ENCODE results near the gene CFAP298.

CFAP298 gene

DNA sequence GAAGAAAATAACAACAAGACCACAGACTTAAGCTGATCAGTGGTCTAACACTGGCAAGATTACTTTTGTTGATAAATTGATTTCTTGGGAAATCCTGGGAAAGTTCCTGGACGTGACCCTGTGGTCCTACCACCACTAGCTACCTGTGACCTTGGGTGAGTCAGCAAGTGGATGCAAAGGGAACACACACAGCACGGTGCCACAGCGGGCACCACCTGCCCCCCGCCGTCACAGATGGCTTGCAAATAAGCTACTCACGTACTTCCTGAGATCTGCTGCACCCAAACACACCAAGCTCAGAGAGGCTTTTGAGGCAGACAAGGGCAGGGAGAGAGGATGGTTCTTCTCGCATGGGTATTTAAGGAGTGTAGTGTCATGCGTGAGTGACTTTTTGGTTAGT lies 12.7 kb downstream of the CFAP298 start:
- no peak for DNase-seq (ENCODE audit: extremely low read depth in 1 of 2, low read depth in 1 of 2)

DNA sequence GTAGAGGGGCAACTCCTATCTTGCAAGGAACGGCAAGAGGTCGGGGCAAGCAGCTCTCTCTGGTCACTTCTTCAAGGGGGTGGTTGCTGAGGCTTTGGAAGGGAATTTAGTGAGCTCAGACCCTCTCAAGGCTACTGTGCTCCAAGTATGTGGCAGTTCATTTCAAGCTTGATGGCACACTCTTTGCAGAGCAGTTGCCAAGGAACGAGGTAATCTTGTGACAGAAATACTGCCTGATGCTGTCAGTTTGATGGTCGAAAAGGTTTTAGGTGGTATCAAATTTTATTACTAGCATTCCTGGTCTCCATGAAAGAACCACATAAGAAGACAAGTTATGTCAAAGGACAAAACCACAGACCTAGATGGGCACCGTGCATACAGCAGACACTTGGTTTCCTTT lies 13.1 kb downstream of the CFAP298 start:
- DNase-seq (ENCODE audit: extremely low read depth in 1 of 2, low read depth in 1 of 2), result no peak

DNA sequence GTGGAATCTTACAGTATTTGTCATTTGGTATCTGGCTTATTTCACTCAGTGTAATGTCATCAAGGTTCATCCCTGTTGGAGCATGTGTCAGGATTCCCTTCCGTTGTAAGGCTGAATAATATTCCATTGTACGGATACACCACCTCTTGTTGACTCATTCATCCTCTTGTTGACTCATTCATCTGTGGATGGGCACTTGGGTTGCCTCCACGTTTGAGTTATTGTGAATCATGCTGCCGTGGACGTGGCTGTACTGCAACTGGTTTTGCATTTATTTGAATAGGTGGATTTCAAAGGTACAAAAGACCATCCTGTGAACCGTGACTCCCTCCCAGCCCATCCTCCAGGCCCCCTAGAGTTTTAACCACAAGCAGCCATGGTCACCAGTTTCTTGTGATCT lies 15.0 kb downstream of the CFAP298 start:
- DNase-seq (ENCODE audit: extremely low read depth in 1 of 2, low read depth in 1 of 2), result no peak

DNA sequence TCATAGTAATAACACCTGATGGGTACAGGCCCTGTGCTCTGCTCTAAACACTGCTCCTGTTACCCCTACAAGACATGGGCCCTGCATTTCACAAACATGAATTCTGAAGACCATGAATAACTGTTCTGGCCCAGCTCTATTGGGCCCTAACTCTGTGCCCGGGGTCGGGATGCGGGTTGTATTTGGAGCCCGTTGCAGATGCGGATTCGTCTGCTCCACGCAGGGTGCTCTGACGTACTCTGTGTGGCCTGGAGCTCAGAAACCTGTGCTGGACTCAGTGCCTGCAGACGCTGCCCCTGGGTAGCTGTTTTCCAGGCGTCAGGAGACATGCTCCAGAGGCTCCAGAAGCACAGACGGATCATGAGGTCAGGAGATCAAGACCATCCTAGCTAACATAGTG lies 16.7 kb downstream of the CFAP298 start:
- DNase-seq (ENCODE audit: extremely low read depth in 1 of 2, low read depth in 1 of 2), result no peak

DNA sequence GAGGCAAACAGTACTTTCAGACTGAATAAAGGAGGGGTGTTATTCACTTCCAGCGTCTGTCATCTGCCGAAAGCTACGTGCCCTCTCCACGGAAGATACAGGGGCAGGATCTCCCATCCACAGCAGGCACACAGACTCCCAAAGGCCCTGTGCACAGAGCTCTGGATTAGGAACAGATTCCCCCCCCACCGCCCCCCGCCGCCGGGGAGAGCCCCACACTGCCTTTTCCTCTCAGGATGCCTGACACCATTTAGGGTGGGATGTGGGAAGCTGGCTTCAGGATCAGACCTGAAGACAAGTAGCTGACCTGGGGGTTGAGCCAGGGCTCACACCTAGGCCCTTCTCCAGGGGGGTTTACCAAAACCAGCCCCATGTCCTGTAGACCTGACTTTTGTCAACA lies 18.5 kb downstream of the CFAP298 start:
- DNase-seq (ENCODE audit: extremely low read depth in 1 of 2, low read depth in 1 of 2), result no peak

DNA sequence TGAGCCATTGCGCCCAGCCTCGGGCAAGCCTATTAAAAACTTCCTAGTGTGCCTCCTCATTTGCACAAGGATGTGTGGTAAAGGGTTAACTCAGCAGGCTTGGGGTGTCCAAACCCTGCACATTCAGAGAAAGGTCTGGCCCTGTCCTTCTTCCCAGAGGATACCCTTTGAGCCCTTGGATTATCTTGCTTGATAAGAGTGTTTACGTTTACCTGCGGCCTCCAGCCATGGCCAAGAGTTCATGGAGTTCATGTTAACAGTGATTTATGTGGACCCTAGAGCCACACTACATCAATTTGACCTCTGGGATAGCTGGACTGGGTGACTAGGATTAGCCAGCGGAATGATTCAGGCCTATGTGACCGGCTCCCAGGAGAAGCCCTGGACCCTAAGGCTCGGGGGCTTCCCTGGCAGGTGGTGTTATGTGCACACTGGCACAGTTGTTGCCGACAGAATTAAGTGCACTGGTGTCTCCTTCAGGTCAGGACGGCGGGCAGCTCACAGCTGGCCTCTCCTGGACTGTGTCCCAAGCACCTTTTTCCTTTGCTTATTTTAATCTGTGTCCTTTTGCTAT lies 19.2 kb downstream of the CFAP298 start:
- no peak for DNase-seq (ENCODE audit: extremely low read depth in 1 of 2, low read depth in 1 of 2)

DNA sequence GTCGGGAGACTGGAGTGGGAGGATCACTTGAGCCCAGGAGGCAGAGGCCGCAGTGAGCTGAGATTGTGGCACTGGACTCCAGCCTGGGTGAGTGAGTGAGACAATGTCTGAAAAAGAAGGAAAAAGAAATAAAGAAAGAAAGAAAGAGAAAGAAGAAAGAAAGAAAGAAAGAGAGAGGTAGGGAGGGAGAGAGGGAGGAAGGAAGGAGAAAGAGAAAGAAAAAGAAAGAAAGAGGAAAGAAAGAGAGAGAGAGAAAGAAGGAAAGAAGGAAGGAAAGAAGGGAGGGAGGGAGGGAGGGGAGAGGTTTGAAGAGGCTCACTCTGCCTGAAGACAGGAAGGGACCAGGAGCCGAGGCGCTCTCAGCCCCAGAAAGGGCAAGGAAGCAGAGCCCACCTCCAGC lies 22.0 kb downstream of the CFAP298 start:
- DNase-seq (ENCODE audit: extremely low read depth in 1 of 2, low read depth in 1 of 2), result no peak

DNA sequence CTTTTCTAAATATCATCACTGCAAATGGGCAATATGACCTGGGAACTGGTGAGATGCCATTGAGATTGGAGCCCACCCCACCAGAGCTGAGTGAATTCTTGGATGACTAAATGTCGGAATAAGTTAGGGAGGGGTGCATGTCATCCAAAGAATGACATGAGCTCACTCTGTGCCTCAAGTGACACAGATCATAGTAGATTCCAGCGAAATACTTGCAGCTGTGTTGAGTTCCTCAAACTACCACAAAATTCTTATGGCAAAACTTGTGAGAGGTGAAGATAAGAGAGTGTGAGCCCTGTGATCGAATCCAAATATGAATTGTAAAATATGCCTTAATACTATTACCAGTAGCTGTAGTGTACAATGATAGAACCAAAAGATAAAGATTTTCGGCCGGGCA lies 24.5 kb downstream of the CFAP298 start:
- no peak for DNase-seq (ENCODE audit: extremely low read depth in 1 of 2, low read depth in 1 of 2)

DNA sequence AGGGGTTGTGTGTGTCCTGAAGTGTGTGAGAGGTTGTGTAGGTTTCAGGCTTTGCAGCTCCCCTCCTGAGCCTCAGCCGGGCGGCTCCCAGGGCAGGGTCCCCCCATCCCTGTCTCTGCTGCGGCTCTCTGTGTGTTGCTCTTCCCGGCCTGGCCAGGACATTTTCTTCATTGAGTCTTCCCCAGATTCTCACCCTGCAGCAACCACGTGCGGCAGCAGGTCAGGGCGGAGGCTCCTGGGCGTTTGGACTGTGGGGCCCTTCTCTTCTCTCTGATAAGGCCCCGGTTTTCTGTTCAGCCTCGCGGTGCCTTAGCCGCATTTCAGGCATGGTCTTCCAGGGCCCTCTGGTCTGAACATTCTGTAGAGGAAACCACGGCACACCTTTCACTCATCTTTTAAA lies 25.1 kb downstream of the CFAP298 start:
- no peak for DNase-seq (ENCODE audit: extremely low read depth in 1 of 2, low read depth in 1 of 2)

DNA sequence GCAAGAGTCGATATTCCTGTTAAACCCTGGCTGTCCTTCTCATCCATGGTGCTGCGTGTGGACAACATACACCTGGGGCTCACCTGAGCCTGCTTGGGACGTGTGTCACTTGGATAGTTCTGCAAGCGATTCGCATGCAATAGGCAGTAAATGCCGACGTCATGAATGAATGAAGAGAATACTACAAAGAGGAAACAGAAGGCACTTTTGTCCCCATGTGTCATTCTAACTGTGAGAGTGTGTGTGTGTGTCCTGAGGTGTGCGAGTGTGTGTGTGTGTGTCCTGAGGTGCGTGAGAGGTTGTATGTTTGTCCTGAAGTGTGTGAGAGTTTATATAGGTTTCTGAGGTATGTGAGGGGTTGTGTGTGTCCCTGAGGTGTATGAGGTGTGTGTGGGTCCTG lies 26.2 kb downstream of the CFAP298 start:
- DNase-seq (ENCODE audit: extremely low read depth in 1 of 2, low read depth in 1 of 2), result no peak

DNA sequence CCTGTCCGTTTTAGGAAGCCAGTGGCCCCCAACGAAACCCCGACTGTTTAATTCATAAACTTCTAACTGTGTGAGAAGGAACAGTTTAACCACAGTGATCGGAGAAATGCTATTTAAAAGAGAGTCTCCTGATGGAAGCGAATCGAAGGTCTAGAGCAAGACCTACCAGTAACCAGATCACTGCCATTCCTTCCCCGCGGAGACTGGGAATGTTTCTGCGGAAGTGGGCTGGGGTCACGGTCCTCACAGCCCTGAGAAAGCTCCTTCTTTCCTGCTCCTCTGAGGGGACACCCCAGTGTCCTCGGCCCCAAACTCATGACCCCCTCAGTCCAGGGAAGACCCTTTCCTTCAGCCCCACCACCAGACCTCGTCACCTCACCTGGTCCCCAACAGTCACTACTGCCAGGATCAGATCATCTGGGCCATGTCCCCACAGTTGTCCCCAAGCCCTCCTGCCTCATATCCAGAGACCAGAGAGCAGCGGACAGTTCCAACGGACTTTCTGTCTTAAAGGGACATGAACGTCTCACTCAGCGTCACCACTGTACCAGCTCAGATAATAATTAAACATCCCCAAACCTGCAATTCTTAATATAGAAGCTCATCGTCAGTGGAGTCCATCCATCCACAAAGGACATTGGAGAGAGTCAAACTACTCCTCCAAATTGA lies 27.0 kb downstream of the CFAP298 start, which contains the start of gene TCP10L:
TSS of gene TCP10L (minus strand) at position 482 of the 669 bp plus-strand sequence. CDS start 1,219 bp downstream, outside the sequence.
- no peak for DNase-seq (ENCODE audit: extremely low read depth in 1 of 2, low read depth in 1 of 2)

DNA sequence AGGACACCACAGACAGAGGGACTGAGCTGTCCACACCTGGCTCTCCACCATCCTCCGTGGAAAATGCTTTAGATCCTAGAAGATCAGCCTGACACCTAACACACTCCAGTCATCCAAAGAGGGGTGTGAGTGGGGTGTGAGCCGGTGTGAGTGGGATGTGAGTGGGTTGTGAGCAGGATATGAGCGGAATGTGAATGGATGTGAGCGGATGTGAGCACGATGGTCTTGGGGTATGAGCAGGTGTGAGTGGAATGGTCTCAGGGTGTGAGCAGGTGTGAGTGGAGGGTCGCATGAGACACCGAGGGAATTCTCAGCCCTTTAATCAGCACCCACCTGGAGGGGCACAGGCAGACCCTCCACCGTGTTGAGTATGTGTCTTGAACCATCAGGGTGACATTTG lies 27.7 kb downstream of the CFAP298 start:
- no peak for DNase-seq (ENCODE audit: extremely low read depth in 1 of 2, low read depth in 1 of 2)

DNA sequence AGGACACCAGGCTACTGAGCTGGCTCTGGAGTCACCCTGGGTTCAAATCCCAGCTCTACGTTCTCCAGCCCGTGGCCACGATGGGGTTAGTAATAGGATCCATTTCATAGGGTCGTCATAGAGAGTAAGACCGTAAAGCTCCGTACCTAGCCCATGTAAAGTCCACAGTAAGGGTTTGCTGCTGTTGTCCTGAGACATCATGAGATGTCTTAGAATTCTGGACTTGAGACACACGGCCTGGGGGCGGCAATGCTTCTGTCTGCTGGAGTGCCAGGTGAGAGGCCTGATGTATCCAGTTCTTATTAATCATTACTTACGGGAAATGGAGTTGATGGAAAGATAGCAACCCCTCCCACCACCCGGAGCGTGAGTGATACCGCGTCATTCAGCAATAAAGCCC lies 30.4 kb downstream of the CFAP298 start:
- no peak for DNase-seq (ENCODE audit: extremely low read depth in 1 of 2, low read depth in 1 of 2)

DNA sequence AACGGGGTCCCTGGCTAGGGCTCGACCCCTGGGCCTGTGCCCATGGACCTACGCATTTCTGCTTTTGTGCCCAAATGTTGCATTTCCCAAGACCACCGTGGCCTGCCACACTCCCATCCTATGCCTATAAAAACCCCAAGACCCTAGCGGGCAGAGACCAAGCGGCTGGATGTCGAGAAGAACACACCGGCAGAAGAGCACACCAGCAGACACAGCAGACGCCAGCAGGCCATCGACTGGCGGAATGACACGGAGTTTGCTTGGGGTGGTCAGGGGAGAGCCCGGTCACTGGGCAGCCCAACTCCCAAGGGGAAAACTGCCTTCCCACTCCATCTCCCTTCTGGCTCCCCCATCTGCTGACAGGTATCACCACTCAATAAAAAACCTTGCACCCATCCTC lies 31.2 kb downstream of the CFAP298 start:
- no peak for DNase-seq (ENCODE audit: extremely low read depth in 1 of 2, low read depth in 1 of 2)

DNA sequence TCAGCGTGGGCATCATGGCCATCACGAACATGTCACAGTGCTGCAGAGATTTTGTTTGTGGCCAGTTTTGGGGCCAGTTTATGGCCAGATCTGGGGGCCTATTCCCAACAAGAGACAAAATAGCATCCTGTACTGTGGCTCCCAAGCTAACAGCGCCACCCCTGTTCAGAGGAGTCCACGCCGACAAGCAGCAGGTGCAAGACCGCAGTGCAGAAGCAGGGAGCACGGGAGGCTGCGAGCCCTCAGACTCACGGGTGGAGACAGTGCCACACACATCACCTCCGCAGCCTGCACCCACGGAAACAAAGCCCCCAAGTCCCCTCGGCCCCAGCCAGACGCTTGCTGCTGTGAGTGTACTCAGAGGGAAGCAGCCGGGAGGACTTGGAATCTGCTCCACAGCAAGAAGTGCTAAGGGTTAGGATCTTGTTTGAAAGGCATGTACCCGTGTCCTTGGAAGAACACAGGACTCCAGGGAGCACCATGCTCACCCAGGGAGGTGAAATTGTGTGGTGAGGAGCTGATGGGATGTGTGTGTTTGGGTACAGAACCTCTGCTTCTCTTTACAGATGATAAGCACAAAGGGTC lies 34.0 kb downstream of the CFAP298 start:
- DNase-seq (ENCODE audit: extremely low read depth in 1 of 2, low read depth in 1 of 2), result no peak

DNA sequence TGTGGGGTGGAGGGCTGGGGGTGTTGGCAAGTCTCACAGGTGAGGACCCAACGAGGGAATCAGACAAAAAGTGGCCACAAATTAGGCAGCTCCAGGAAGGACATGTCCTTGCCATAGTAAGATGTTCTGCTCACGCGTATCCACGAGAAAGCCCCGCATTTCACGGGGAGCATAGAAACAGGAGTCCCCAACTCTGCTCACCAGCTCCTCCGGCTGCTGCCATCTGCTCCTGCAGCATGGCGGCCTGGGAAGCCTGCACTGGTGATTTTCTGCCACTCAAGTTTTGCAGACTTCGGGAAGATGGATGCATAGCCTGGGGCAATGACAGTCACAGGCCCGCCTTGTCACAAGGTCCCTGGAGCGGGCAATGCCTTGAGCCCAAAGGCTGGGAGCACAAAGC lies 36.2 kb downstream of the CFAP298 start:
- DNase-seq (ENCODE audit: extremely low read depth in 1 of 2, low read depth in 1 of 2), result no peak

DNA sequence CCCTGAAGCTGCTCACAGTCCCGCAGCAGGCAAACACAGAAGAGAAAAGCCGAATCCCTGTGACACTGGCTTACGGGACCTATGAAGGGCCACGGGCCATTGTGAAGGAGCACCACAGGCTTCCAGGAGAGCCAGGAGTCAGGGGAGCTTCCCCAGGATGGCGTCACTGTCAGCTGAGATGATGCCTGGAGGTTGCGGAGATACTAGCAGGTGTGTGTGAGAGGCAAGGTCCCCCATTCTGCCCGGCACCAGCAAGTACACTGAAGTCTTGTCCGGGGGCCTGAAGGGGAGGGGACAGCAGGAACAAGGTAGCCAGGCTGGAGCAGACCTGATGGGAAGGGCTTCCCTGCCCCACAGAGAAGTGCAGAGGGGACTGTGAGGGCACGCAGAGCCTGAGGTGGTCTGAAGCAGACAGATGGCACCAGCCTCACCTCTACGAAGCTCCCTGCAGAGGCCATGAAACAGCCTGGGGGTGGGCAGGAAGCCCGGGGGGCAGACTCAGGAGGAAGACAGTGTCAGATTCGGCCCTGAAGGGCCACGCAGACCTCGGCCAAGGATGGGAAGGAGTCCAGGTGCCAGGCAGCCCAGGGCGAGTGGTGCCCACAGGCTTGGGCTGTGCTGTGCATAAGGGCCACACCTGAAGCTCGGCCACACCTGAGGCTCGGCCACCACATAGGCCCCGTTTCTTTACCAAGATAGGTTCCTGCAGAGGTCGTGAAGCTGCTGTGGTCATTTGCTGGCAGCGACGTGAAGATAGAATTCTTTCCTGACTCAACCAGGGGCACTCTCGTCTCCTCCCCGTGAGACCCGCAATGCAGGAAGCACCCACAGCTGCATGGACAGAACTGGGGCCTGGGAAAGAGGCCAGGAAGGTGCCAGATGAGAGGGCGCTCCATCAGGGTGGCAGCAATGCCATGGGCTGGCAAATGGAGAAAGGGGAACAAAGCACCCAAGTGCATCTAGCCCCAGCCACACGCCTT lies 36.9 kb downstream of the CFAP298 start:
- DNase-seq (ENCODE audit: extremely low read depth in 1 of 2, low read depth in 1 of 2), result no peak

DNA sequence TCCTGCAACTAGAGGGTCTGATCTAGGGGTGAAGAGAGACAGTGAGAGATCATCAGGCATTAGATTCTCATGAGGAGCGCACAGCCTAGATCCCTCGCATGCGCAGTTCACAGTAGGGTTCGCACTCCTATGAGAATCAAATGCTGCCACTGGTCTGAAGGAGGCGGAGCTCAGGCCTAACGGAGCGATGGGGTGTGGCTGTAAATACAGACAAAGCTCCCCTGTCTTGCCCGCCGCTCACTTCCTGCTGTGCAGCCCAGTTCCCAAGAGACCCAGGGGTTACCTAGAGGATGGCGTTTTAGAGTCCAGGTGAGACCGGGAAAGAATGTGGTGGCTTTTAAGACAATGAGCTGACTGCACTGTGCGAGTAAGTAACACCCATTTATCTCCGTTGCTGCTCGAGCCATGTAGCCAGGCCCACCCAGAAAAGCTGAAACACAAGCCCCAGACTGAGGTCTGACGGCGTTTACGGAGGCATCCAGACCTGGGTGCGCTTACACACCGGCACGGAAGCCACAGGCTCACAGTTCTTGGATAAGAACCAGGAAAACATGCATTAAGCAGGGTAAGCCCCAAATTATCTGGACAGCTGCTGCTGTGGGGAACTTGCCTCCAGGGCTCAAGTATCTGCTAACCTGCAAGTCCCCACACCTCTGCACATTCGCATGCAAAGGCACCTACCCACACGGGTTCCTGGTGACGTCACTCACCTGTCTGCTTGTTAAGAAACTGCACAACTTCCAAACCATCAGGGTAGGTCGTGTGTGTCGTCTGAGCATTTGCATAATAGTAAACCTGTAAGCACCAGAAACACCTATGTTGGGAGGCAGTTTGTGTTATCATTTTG lies 39.4 kb downstream of the CFAP298 start:
- no peak for DNase-seq (ENCODE audit: extremely low read depth in 1 of 2, low read depth in 1 of 2)

DNA sequence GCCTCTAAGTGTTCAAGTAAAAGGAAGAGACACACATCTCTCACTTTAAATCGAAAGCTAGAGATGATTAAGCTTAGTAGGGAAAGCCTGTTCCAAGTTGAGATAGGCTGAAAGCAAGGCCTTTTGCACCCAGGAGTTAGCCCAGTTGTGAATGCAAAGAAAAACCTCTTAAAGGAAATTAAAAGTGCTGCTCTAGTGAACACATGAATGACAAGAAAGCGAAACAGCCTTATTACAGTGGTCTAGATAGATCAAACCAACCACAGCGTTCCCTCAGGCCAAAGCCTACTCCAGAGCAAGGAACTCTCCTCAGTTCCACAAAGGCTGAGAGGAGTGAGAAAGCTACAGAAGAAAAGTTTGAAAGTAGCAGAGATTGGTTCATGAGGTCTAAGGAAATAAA lies 41.7 kb downstream of the CFAP298 start:
- no peak for DNase-seq (ENCODE audit: extremely low read depth in 1 of 2, low read depth in 1 of 2)
